Measurements from ENCODE around the gene VASP.

Gene VASP

GRCh38 chr19:45492137-45492626 lies 15.1 kb upstream of the VASP start:
- H3K4me3 ChIP-seq (ENCODE audit: low read depth, low read length) = no peak overlapping the region
- no peak for DNase-seq (ENCODE audit: low read depth)
- TF ChIP-seq MAX (IDR thresholded peaks at IDR 0.05; ENCODE audit: low read depth, low read length) = no peak
- TF ChIP-seq, protein P1, sequence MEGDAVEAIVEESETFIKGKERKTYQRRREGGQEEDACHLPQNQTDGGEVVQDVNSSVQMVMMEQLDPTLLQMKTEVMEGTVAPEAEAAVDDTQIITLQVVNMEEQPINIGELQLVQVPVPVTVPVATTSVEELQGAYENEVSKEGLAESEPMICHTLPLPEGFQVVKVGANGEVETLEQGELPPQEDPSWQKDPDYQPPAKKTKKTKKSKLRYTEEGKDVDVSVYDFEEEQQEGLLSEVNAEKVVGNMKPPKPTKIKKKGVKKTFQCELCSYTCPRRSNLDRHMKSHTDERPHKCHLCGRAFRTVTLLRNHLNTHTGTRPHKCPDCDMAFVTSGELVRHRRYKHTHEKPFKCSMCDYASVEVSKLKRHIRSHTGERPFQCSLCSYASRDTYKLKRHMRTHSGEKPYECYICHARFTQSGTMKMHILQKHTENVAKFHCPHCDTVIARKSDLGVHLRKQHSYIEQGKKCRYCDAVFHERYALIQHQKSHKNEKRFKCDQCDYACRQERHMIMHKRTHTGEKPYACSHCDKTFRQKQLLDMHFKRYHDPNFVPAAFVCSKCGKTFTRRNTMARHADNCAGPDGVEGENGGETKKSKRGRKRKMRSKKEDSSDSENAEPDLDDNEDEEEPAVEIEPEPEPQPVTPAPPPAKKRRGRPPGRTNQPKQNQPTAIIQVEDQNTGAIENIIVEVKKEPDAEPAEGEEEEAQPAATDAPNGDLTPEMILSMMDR (IDR thresholded peaks at IDR 0.05; ENCODE audit: low read depth, low read length) = no peak
- TF ChIP-seq MYC (IDR thresholded peaks at IDR 0.05; ENCODE audit: low read depth, low read length) = no peak
- no peak for TF ChIP-seq POLR2A (IDR thresholded peaks at IDR 0.05; ENCODE audit: extremely low read depth, insufficient read length)

DNA sequence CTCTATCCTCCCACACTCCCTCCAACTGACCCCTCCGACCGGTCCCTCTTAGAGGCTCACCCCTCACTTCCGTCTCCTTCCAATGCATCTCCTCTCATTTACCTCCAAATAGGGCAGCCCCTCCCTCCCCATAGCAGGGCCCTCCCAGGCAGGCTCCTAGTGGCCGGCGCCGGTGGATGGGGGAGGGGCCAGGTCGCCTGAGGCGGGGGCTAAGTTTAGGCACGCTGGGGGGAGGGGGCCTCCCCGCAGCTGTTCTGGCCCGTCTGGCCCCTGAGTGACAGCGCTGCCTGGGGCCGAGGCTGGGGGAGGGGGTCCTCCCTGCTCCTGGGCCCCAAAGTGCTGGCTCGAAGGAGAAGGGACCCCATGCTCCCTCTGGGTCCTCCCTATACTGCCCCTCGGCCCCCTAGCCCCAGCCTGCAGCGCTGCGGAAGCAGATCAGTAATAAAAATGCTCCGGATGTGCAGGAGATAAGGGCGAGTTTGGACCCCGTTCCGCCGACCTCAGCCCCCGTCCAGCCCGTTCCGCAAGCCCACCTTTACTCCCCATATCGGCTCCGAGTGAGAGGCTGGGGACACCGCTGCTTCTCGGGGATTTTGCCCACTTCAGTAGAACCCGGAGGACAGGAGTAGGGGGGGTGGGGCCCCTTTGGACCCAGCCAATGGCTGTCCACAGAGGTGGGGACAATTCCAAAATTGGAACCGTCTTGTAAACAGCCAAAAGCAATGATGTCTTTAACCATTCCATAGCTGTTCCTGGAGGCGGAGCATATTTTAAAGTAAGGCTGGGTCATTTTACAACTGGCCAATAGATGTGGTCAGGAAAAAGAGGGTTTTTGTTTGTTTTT lies 14.4 kb upstream of the VASP start:
- no peak for TF ChIP-seq POLR2A (IDR thresholded peaks at IDR 0.05; ENCODE audit: extremely low read depth, insufficient read length)
- TF ChIP-seq MYC (IDR thresholded peaks at IDR 0.05; ENCODE audit: low read depth, low read length) = no peak
- TF ChIP-seq, protein P1 (IDR thresholded peaks at IDR 0.05; ENCODE audit: low read depth, low read length) = no peak
- no peak for TF ChIP-seq MAX (IDR thresholded peaks at IDR 0.05; ENCODE audit: low read depth, low read length)
- H3K4me3 ChIP-seq (ENCODE audit: low read depth, low read length) = peak overlapping the region; percentile 46
- DNase-seq (ENCODE audit: low read depth) = peak; percentile 55

GRCh38 chr19:45494261-45494916 lies 12.9 kb upstream of the VASP start:
- no peak for TF ChIP-seq MYC (IDR thresholded peaks at IDR 0.05; ENCODE audit: low read depth, low read length)
- TF ChIP-seq POLR2A (IDR thresholded peaks at IDR 0.05; ENCODE audit: extremely low read depth, insufficient read length) = no peak
- TF ChIP-seq MAX (IDR thresholded peaks at IDR 0.05; ENCODE audit: low read depth, low read length) = no peak
- TF ChIP-seq, protein P1 (IDR thresholded peaks at IDR 0.05; ENCODE audit: low read depth, low read length) = no peak
- H3K4me3 ChIP-seq (ENCODE audit: low read depth, low read length) = no peak overlapping the region
- no peak for DNase-seq (ENCODE audit: low read depth)

GRCh38 chr19:45495178-45495577 lies 12.1 kb upstream of the VASP start:
- TF ChIP-seq POLR2A (IDR thresholded peaks at IDR 0.05; ENCODE audit: extremely low read depth, insufficient read length) (no peak), MYC (IDR thresholded peaks at IDR 0.05; ENCODE audit: low read depth, low read length) (no peak), MAX (IDR thresholded peaks at IDR 0.05; ENCODE audit: low read depth, low read length) (no peak)
- TF ChIP-seq, protein P1 (IDR thresholded peaks at IDR 0.05; ENCODE audit: low read depth, low read length) = no peak
- H3K4me3 ChIP-seq (ENCODE audit: low read depth, low read length) = no peak overlapping the region
- no peak for DNase-seq (ENCODE audit: low read depth)

DNA sequence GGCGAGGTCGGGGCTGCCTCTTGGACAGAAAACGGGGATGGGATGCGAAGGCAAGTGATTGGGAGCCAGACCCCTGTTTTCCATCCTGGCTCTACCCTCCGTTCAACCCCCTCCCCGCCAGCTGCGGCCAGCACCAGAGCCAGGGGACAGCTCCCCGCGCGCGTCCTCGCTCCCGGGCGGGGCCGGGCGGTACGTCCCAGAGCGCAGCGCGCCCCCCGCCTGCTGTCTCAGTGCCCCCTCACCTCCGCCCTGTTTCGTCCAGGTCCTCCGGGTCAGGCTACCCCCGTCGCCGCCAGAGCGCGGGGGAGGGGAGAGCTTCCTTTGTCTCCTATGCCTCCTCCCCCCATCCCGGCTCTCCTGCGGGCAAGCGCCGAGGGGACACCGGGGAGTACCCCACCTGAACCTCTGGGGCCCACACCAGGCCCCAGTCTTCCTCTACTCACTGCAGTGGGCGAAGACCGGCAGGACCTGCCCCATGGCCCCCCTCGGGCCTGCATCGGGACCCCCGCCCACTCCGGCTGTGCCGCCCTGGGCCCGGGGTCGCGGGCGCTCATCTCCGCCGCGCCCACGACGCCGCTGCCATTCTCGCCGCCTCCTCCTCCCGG lies 10.8 kb upstream of the VASP start:
- no peak overlapping the region for H3K4me3 ChIP-seq (ENCODE audit: low read depth, low read length)
- no peak for TF ChIP-seq MAX (IDR thresholded peaks at IDR 0.05; ENCODE audit: low read depth, low read length)
- TF ChIP-seq, protein P1 (IDR thresholded peaks at IDR 0.05; ENCODE audit: low read depth, low read length) = no peak

More for the DNA sequence above, 10.8 kb upstream of the VASP start:
- DNase-seq (ENCODE audit: low read depth) = peak; percentile 38
